WTC11 (cell line): Measurements from ENCODE around the gene ZBTB7C. TPM values are rescaled to one million over a fixed set of nuclear protein-coding genes. Genes with fewer than 3 reads are reported as not detected.

Experiments used
- ATAC-seq: fragments of 200-7000 bp; cut with Tn5 transposase; 2 replicates; pipeline ENCODE4 v1.10.0; 2021; ENCODE audit warnings: mild to moderate bottlenecking, moderate library complexity
- CTCF ChIA-PET: fragments of 300-600 bp; sonication (Branson Sonifier 250); formaldehyde crosslinking; loops from one replicate; lab custom pipeline; 2021; ENCODE audit warnings: antibody characterized with exemption; lab: Charles Lee
- POLR2A ChIA-PET: fragments of 350-600 bp; sonication (Branson Sonifier 250); formaldehyde crosslinking; loops from one replicate; lab custom pipeline; 2021; ENCODE audit warnings: antibody characterized with exemption; lab: Charles Lee
- DNase-seq: peaks from one replicate; pipeline ENCODE4 v3.0.0; 2021; ENCODE audit warnings: low spot score
- H3K27ac Mint-ChIP-seq: 2 replicates; pipeline ENCODE4 v1.8.0; 2021; ENCODE audit warnings: mixed read lengths
- H3K27me3 Mint-ChIP-seq: 2 replicates; pipeline ENCODE4 v1.8.0; 2021; ENCODE audit warnings: low read depth, mild to moderate bottlenecking, moderate library complexity, mixed read lengths
- H3K36me3 Mint-ChIP-seq: 2 replicates; pipeline ENCODE4 v1.8.0; 2021; ENCODE audit warnings: mixed read lengths
- H3K4me1 Mint-ChIP-seq: 2 replicates; pipeline ENCODE4 v1.8.0; 2022; ENCODE audit warnings: mixed read lengths
- H3K4me3 Mint-ChIP-seq: 2 replicates; pipeline ENCODE4 v1.8.0; 2021; ENCODE audit warnings: mild to moderate bottlenecking, moderate library complexity, mixed read lengths
- H3K9me3 Mint-ChIP-seq: 2 replicates; pipeline ENCODE4 v1.8.0; 2021; ENCODE audit warnings: mixed read lengths
- ELF4 ChIP-seq: sonication (generic); formaldehyde crosslinking; IDR thresholded peaks from 2 replicates; pipeline ENCODE4 v1.8.1; 2022; ENCODE audit warnings: low read depth, mild to moderate bottlenecking, moderate library complexity, missing genetic modification reagents
- GTF2I ChIP-seq: fragments of 250-450 bp; sonication (Bioruptor Pico); conservative IDR thresholded peaks from 2 replicates; pipeline ENCODE4 v1.4.0; 2021; ENCODE audit warnings: mild to moderate bottlenecking
- HMGA2 ChIP-seq: fragments of 250-450 bp; sonication (Bioruptor Pico); IDR thresholded peaks from 2 replicates; pipeline ENCODE4 v1.4.0; 2021; ENCODE audit warnings: mild to moderate bottlenecking, moderate library complexity
- MXD4 ChIP-seq: fragments of 250-450 bp; sonication (Bioruptor Pico); IDR thresholded peaks from 2 replicates; pipeline ENCODE4 v1.8.0; 2021; ENCODE audit warnings: mild to moderate bottlenecking, moderate library complexity, borderline replicate concordance
- MYBL2 ChIP-seq: sonication (generic); formaldehyde crosslinking; IDR thresholded peaks from 2 replicates; pipeline ENCODE4 v1.8.1; 2023; ENCODE audit warnings: mild to moderate bottlenecking, moderate library complexity, missing genetic modification reagents
- PRRX2 ChIP-seq: fragments of 250-450 bp; sonication (Bioruptor Pico); IDR thresholded peaks from 2 replicates; pipeline ENCODE4 v1.8.0; 2021; ENCODE audit warnings: mild to moderate bottlenecking
- RORB ChIP-seq: fragments of 250-450 bp; sonication (Bioruptor Pico); IDR thresholded peaks from 2 replicates; pipeline ENCODE4 v1.9.0; 2021; ENCODE audit warnings: mild to moderate bottlenecking
- ZNF263 ChIP-seq: sonication (generic); formaldehyde crosslinking; IDR thresholded peaks from 2 replicates; pipeline ENCODE4 v1.8.1; 2022; ENCODE audit warnings: low read depth, mild to moderate bottlenecking, moderate library complexity, missing genetic modification reagents
- ZNF317 ChIP-seq: sonication (generic); formaldehyde crosslinking; IDR thresholded peaks from 2 replicates; pipeline ENCODE4 v1.8.1; 2023; ENCODE audit warnings: low read depth, mild to moderate bottlenecking, moderate library complexity, missing genetic modification reagents, borderline replicate concordance
- ZNF671 ChIP-seq: fragments of 250-450 bp; sonication (Bioruptor Pico); IDR thresholded peaks from 2 replicates; pipeline ENCODE4 v1.8.0; 2021; ENCODE audit warnings: mild to moderate bottlenecking
- total RNA-seq: library from RNA; stranded (reverse); gene quantifications from 3 replicates; pipeline ENCODE4 v1.2.3, GENCODE V29; 2021
- TF ChIP-seq, protein P1 (sequence below): fragments of 250-450 bp; sonication (Bioruptor Pico); conservative IDR thresholded peaks from 2 replicates; pipeline ENCODE4 v1.9.0; 2021; ENCODE audit warnings: mild to moderate bottlenecking
- TF ChIP-seq, protein P2 (sequence below): sonication (generic); formaldehyde crosslinking; IDR thresholded peaks from 2 replicates; pipeline ENCODE4 v1.8.1; 2022; ENCODE audit warnings: missing genetic modification reagents, borderline replicate concordance
- TF ChIP-seq, protein P3 (sequence below): fragments of 200-600 bp; IDR thresholded peaks from 2 replicates; pipeline ENCODE4 v1.8.0; 2022; ENCODE audit warnings: antibody characterized with exemption
- TF ChIP-seq, protein P4 (sequence below): sonication (generic); formaldehyde crosslinking; IDR thresholded peaks from 2 replicates; pipeline ENCODE4 v1.8.1; 2023; ENCODE audit warnings: mild to moderate bottlenecking, missing genetic modification reagents, borderline replicate concordance
- TF ChIP-seq, protein P5 (sequence below): sonication (generic); formaldehyde crosslinking; IDR thresholded peaks from 2 replicates; pipeline ENCODE4 v1.8.1; 2023; ENCODE audit warnings: mild to moderate bottlenecking, moderate library complexity, missing genetic modification reagents
- TF ChIP-seq, protein P6 (sequence below): sonication (generic); formaldehyde crosslinking; IDR thresholded peaks from 2 replicates; pipeline ENCODE4 v1.8.0; 2022; ENCODE audit warnings: mild to moderate bottlenecking, missing genetic modification reagents
- TF ChIP-seq, protein P7 (sequence below): fragments of 250-450 bp; sonication (Bioruptor Pico); IDR thresholded peaks from 2 replicates; pipeline ENCODE4 v2.1.2; 2022; ENCODE audit warnings: mild to moderate bottlenecking, moderate library complexity
- TF ChIP-seq, protein P8 (sequence below): sonication (generic); formaldehyde crosslinking; IDR thresholded peaks from 2 replicates; pipeline ENCODE4 v1.8.1; 2023; ENCODE audit warnings: mild to moderate bottlenecking, missing genetic modification reagents

ZBTB7C gene
- total RNA-seq, 1 experiment from 2014 or later: 0.48 TPM

DNA sequence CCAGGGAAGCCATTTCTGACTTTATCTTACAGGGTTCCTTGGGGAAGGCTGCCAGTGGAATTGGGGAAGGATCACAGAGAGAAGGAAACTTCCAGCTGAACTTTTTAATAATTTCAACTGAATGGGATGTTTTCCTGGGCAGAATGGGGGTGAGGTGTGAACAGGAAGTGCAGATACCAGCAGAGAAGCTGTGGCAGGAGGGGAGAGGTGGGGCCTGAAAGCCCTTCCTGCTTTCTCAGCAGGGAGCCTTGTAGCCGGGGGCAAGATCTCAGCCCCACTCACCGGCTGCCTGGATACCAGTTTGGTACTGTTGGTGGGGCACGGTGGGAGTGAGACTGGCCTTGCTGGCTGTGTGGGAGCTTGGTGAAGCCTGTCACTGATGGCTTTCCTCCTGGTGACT lies 170.5 kb downstream of the ZBTB7C start:
- H3K36me3 Mint-ChIP-seq: no peaks in the 10 kb centered on the region
- H3K27me3 Mint-ChIP-seq: no peaks in the 10 kb centered on the region
- ATAC-seq: no peak
- H3K4me1 Mint-ChIP-seq: peaks cover 5% of the 10 kb centered on the region
- CTCF ChIA-PET: interaction anchor here (1.0 to 2.1 kb wide), 6 partner anchors 8 to 210 kb away, joined by 3 to 10 read pairs (median 4); no protein-coding TSS in a partner anchor
- peaks cover 23% of the 10 kb centered on the region for H3K9me3 Mint-ChIP-seq
- H3K27ac Mint-ChIP-seq: no peak overlapping the region
- no peak for DNase-seq
- POLR2A ChIA-PET: no interaction called here
- TF ChIP-seq, protein P1, sequence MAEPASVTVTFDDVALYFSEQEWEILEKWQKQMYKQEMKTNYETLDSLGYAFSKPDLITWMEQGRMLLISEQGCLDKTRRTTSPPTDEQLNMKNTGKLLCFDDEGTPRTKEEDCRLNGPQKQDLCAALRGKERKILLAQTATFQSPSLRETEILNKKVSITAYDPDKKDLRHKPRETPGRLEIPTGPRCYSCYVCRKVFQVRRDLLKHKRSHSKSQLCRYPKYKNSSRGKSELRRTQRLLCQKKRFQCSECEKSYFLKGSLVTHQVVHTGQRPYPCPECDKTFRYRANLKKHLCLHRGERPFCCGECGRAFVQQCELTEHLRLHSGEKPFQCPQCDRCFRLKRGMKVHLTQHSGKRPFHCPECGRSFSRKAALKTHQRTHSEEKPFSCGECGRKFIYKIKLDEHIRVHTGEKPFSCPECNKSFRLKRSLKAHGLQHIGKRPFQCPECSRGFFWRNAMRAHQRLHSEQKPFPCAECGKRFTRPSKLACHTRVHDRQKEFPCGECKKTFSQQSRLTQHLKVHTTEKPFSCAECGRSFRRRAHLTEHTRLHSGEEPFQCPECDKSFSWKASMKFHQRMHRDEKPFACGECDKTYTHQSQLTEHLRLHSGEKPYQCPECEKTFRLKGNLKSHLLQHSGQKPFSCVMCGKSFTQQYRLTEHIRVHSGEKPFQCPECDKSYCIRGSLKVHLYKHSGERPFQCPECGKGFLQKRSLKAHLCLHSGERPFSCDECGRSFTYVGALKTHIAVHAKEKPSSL (CRISPR knock-in tag): no peak
- TF ChIP-seq PRRX2 (CRISPR knock-in tag) (no peak), ZNF263 (no peak)
- TF ChIP-seq, protein P2, sequence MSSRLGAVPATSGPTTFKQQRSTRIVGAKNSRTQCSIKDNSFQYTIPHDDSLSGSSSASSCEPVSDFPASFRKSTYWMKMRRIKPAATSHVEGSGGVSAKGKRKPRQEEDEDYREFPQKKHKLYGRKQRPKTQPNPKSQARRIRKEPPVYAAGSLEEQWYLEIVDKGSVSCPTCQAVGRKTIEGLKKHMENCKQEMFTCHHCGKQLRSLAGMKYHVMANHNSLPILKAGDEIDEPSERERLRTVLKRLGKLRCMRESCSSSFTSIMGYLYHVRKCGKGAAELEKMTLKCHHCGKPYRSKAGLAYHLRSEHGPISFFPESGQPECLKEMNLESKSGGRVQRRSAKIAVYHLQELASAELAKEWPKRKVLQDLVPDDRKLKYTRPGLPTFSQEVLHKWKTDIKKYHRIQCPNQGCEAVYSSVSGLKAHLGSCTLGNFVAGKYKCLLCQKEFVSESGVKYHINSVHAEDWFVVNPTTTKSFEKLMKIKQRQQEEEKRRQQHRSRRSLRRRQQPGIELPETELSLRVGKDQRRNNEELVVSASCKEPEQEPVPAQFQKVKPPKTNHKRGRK (CRISPR knock-in tag): no peak
- TF ChIP-seq, protein P3, sequence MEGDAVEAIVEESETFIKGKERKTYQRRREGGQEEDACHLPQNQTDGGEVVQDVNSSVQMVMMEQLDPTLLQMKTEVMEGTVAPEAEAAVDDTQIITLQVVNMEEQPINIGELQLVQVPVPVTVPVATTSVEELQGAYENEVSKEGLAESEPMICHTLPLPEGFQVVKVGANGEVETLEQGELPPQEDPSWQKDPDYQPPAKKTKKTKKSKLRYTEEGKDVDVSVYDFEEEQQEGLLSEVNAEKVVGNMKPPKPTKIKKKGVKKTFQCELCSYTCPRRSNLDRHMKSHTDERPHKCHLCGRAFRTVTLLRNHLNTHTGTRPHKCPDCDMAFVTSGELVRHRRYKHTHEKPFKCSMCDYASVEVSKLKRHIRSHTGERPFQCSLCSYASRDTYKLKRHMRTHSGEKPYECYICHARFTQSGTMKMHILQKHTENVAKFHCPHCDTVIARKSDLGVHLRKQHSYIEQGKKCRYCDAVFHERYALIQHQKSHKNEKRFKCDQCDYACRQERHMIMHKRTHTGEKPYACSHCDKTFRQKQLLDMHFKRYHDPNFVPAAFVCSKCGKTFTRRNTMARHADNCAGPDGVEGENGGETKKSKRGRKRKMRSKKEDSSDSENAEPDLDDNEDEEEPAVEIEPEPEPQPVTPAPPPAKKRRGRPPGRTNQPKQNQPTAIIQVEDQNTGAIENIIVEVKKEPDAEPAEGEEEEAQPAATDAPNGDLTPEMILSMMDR: no peak
- TF ChIP-seq, protein P4, sequence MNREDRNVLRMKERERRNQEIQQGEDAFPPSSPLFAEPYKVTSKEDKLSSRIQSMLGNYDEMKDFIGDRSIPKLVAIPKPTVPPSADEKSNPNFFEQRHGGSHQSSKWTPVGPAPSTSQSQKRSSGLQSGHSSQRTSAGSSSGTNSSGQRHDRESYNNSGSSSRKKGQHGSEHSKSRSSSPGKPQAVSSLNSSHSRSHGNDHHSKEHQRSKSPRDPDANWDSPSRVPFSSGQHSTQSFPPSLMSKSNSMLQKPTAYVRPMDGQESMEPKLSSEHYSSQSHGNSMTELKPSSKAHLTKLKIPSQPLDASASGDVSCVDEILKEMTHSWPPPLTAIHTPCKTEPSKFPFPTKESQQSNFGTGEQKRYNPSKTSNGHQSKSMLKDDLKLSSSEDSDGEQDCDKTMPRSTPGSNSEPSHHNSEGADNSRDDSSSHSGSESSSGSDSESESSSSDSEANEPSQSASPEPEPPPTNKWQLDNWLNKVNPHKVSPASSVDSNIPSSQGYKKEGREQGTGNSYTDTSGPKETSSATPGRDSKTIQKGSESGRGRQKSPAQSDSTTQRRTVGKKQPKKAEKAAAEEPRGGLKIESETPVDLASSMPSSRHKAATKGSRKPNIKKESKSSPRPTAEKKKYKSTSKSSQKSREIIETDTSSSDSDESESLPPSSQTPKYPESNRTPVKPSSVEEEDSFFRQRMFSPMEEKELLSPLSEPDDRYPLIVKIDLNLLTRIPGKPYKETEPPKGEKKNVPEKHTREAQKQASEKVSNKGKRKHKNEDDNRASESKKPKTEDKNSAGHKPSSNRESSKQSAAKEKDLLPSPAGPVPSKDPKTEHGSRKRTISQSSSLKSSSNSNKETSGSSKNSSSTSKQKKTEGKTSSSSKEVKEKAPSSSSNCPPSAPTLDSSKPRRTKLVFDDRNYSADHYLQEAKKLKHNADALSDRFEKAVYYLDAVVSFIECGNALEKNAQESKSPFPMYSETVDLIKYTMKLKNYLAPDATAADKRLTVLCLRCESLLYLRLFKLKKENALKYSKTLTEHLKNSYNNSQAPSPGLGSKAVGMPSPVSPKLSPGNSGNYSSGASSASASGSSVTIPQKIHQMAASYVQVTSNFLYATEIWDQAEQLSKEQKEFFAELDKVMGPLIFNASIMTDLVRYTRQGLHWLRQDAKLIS (CRISPR knock-in tag): no peak
- TF ChIP-seq, protein P5, sequence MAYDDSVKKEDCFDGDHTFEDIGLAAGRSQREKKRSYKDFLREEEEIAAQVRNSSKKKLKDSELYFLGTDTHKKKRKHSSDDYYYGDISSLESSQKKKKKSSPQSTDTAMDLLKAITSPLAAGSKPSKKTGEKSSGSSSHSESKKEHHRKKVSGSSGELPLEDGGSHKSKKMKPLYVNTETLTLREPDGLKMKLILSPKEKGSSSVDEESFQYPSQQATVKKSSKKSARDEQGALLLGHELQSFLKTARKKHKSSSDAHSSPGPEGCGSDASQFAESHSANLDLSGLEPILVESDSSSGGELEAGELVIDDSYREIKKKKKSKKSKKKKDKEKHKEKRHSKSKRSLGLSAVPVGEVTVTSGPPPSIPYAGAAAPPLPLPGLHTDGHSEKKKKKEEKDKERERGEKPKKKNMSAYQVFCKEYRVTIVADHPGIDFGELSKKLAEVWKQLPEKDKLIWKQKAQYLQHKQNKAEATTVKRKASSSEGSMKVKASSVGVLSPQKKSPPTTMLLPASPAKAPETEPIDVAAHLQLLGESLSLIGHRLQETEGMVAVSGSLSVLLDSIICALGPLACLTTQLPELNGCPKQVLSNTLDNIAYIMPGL: no peak
- H3K4me3 Mint-ChIP-seq: no peak overlapping the region

DNA sequence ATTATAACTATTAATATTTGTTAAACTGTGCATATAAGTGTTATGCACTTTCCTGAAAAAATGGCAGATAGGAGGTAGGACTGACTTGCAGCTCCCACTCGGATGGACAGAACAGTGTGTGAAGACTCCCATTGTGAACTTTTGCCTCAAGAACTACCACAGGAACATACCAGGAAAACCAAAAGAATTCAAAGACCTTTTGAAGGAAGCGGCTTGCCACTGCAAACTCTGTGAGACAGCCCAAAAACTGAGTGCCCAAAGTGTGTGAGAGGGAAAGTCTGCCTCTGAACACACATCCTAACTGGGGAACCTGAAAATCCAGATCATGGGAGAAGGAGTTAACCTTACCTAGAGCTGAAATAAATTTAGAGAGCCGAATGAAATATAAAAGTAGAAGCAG lies 171.0 kb downstream of the ZBTB7C start:
- H3K36me3 Mint-ChIP-seq: no peaks in the 10 kb centered on the region
- no peak for TF ChIP-seq ZNF263
- no peak for TF ChIP-seq MYBL2
- no peak for TF ChIP-seq MXD4 (CRISPR knock-in tag)
- TF ChIP-seq ELF4: no peak
- TF ChIP-seq, protein P6, sequence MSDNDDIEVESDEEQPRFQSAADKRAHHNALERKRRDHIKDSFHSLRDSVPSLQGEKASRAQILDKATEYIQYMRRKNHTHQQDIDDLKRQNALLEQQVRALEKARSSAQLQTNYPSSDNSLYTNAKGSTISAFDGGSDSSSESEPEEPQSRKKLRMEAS (CRISPR knock-in tag): no peak
- TF ChIP-seq GTF2I: no peak
- TF ChIP-seq, protein P7, sequence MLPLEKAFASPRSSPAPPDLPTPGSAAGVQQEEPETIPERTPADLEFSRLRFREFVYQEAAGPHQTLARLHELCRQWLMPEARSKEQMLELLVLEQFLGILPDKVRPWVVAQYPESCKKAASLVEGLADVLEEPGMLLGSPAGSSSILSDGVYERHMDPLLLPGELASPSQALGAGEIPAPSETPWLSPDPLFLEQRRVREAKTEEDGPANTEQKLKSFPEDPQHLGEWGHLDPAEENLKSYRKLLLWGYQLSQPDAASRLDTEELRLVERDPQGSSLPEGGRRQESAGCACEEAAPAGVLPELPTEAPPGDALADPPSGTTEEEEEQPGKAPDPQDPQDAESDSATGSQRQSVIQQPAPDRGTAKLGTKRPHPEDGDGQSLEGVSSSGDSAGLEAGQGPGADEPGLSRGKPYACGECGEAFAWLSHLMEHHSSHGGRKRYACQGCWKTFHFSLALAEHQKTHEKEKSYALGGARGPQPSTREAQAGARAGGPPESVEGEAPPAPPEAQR (CRISPR knock-in tag): no peak
- TF ChIP-seq, protein P8, sequence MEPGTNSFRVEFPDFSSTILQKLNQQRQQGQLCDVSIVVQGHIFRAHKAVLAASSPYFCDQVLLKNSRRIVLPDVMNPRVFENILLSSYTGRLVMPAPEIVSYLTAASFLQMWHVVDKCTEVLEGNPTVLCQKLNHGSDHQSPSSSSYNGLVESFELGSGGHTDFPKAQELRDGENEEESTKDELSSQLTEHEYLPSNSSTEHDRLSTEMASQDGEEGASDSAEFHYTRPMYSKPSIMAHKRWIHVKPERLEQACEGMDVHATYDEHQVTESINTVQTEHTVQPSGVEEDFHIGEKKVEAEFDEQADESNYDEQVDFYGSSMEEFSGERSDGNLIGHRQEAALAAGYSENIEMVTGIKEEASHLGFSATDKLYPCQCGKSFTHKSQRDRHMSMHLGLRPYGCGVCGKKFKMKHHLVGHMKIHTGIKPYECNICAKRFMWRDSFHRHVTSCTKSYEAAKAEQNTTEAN: no peak
- no peak for TF ChIP-seq RORB (CRISPR knock-in tag)
- TF ChIP-seq HMGA2 (CRISPR knock-in tag): no peak
- TF ChIP-seq ZNF317 (CRISPR knock-in tag): no peak
- TF ChIP-seq ZNF671 (CRISPR knock-in tag): no peak

More for the DNA sequence above, 171.0 kb downstream of the ZBTB7C start:
- Mint-ChIP-seq H3K4me1 (peaks cover 5% of the 10 kb centered on the region), H3K27ac (no peak overlapping the region), H3K27me3 (no peaks in the 10 kb centered on the region), H3K4me3 (no peak overlapping the region), H3K9me3 (peaks cover 19% of the 10 kb centered on the region)
- ChIA-PET POLR2A (no interaction called here), CTCF (interaction anchor here (1.0 to 1.7 kb wide), 5 partner anchors 30 to 210 kb away, joined by 3 to 4 read pairs (median 4); no protein-coding TSS in a partner anchor)
- ATAC-seq (no peak), DNase-seq (no peak)
